ENCODE measurements around the gene SLC35F2.
"Not testable (repeated sequence)": the region's sequence is repeated elsewhere in the genome, so short reads cannot be mapped to it uniquely, and the experiment has no call there.

GRCh38 chr11:107860240-107860620 lies 1.6 kb upstream of the SLC35F2 start:
- not testable (repeated sequence) for TF ChIP-seq NPAS2 (CRISPR knock-in tag; IDR thresholded peaks at IDR 0.05; ENCODE audit: borderline replicate concordance); ZC3H11A (IDR thresholded peaks at IDR 0.05); CTCF (IDR thresholded peaks at IDR 0.05); EP300 (IDR thresholded peaks at IDR 0.05); EHMT2 (IDR thresholded peaks at IDR 0.05; ENCODE audit: low read depth); POLR2AphosphoS2 (conservative IDR thresholded peaks at IDR 0.05; ENCODE audit: low read length); HDAC2 (IDR thresholded peaks at IDR 0.05); MAX (IDR thresholded peaks at IDR 0.05); BCL3 (IDR thresholded peaks at IDR 0.05); POLR2A (IDR thresholded peaks at IDR 0.05; ENCODE audit: low read length); RCOR1 (IDR thresholded peaks at IDR 0.05; ENCODE audit: low read depth, low read length)

Data from A549 (cell line).